Central memory CD8-positive, alpha-beta T cell (primary cell): Measurements from ENCODE around the gene ARHGEF11.

Experiments used
- ATAC-seq: fragments of 150-1000 bp; cut with Tn5 transposase; replicated peaks from 2 replicates; pipeline ENCODE4 v1.10.0; 2022; ENCODE audit warnings: mild to moderate bottlenecking, moderate FRiP score, moderate number of reproducible peaks; ENCODE audit not compliant: poor library complexity, severe bottlenecking; ENCODE audit errors: extremely low read depth
- DNase-seq, 2 donors: peaks; one replicate each; pipeline ENCODE4 v3.0.0; 2021; ENCODE audit warnings: low spot score in 2 of 2
- H3K27ac Mint-ChIP-seq: one replicate; pipeline ENCODE4 v1.8.0; 2022; ENCODE audit warnings: low read depth, mild to moderate bottlenecking, moderate library complexity, mixed read lengths
- H3K27me3 Mint-ChIP-seq: one replicate; pipeline ENCODE4 v1.8.0; 2022; ENCODE audit warnings: mixed read lengths
- H3K36me3 Mint-ChIP-seq: one replicate; pipeline ENCODE4 v1.8.0; 2022; ENCODE audit warnings: mild to moderate bottlenecking, moderate library complexity, mixed read lengths; ENCODE audit not compliant: insufficient read depth
- H3K4me1 Mint-ChIP-seq: one replicate; pipeline ENCODE4 v1.8.0; 2022; ENCODE audit warnings: mixed read lengths
- H3K4me3 Mint-ChIP-seq: one replicate; pipeline ENCODE4 v1.8.0; 2022; ENCODE audit warnings: mild to moderate bottlenecking, moderate library complexity, mixed read lengths
- H3K9me3 Mint-ChIP-seq: one replicate; pipeline ENCODE4 v1.8.0; 2022; ENCODE audit warnings: mixed read lengths

ARHGEF11 gene

DNA sequence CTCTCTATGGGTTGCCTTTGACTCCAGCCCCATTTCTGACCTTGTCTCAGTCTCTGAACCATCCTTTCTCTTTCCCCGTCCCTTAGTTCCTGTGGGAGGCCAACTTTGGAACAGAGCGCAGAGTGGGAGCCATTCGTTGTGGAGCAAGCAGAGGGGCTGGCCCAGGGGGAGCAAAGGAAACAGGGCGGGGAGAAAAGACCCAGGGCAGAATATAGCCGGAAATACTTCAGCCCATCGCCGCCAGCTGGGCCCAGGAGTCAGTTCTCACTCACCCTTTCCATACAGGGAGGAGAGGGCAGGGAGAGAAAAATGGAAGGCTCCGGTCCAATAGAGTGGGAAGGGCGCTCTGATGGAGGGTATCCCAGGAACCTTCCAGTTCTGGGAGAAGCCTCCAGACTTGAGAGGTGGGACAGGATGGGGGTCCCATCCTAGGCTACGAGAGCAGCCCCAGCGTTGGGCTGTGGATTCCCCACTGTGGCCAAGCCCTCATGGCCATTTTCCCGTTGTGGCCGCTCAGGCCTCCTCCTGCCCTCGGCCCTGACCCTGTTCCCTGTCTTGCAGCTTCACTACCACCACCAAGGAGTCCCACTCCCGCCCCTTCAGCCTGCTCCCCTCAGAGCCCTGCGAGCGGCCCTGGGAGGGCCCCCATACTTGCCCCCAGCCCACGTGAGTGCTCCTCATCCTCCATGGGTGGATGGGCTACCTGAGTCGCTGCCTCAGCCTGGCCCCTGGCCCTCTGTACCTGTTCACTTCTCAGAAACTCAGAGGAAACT is 141.2 kb downstream of the ARHGEF11 start:
- H3K4me3 Mint-ChIP-seq, result no peak overlapping the region
- no peak for ATAC-seq
- H3K27me3 Mint-ChIP-seq, result peaks cover 71% of the 10 kb centered on the region
- no peaks in the 10 kb centered on the region for H3K4me1 Mint-ChIP-seq
- no peak for DNase-seq
- no peaks in the 10 kb centered on the region for H3K9me3 Mint-ChIP-seq
- H3K27ac Mint-ChIP-seq, result no peak overlapping the region
- no peaks in the 10 kb centered on the region for H3K36me3 Mint-ChIP-seq

DNA sequence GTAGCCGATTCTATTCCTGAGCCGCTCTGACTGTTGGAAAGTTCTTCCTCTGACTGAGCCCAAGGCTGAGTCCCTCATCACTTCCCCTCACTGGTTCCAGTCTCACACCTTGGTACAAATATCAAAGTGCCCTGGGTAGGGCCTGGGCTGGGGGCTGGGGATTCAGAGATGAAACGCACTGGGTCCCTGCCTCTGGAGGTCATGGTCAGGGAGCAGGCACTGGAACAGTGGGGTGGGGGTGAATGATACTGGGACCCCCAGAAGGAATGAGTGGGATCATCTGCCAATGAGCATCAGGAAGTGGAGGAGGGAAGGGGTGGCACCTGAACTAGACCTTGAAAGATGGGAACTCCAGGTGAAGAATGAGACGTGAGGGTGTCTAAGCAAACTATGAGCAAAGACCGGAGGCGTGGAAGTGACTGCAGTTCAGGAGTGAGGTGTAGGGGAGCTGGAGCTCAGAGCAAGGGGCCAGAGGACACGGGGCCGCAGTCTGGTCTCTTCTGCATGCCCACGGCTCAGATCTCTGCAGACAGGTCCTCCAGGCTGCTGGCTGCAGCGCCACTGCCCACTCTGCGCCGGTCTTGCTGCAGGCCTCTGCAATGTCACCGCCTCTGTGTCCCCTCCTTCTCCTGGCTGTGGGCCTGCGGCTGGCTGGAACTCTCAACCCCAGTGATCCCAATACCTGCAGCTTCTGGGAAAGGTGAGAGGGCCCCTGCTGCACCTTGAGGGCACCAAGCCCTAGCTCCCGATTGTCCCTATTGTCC is 142.0 kb downstream of the ARHGEF11 start:
- H3K36me3 Mint-ChIP-seq, result no peaks in the 10 kb centered on the region
- H3K4me1 Mint-ChIP-seq, result peaks cover 2% of the 10 kb centered on the region
- DNase-seq (no peak), ATAC-seq (no peak)
- no peak overlapping the region for H3K4me3 Mint-ChIP-seq
- peaks cover 79% of the 10 kb centered on the region for H3K27me3 Mint-ChIP-seq
- H3K9me3 Mint-ChIP-seq, result no peaks in the 10 kb centered on the region
- no peak overlapping the region for H3K27ac Mint-ChIP-seq

DNA sequence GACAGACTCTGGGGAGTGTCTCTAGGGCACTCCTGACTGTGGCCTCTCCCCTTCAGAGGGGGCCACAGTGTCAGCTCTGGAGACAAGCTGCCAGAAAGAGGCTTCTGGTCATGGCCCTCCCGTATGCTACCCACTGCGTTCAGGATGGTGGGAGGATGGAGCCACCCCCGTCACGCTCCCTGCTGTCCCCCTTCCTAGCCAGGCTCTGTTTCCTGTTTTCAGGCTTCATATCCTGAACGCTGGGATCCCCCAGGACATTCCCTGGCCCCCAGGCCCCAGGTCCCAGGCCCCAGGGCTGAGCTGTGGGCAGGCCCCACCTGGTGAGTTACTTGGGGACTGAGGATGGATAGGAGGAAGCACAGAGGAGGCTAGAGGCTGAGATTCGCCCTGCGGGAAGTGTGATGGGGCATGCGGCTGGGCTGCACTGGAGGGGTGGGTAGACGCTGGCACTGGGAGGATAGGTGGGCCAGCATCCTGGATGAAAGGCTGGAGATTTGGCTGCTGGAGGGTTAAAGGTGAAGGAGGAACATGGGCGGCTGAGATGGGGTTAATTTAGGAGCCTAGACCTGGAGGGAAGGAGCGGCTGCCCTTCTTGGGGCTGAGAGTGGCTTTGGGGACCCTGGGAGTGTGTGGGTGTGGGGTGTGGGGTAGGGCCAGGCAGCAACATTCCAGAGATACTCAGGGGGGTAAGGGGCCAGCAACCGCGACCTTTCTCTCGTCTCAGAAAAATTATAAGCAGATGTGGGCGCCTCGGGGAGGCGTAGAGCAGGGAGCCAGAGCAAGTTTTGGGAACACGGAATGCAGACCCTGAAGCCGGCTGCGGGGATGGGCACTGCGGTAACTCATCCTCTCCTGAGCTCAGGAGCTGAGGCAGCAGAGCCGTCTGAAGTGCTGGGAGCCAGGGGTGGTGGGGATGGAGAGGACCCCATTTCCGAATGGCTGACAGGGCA is 143.3 kb downstream of the ARHGEF11 start:
- Mint-ChIP-seq H3K27ac (no peak overlapping the region), H3K27me3 (peaks cover 86% of the 10 kb centered on the region), H3K36me3 (no peaks in the 10 kb centered on the region), H3K4me1 (peaks cover 11% of the 10 kb centered on the region), H3K9me3 (no peaks in the 10 kb centered on the region), H3K4me3 (no peak overlapping the region)
- ATAC-seq, result no peak
- no peak for DNase-seq

DNA sequence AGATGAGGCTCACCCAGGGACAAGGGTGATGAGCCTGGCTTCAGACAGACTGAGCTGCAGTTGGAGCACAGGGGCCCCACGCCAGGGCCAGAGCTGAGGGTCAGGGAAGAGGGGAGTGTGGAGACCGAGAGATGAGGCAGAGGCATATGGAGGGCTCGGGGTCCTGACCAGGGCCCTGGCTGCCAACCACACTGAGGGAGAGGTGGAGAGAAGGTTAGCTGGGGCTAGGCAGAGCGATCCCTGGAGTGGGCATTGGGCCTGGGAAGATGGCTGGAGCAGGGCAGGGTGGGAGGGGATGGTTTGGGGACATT is 144.0 kb downstream of the ARHGEF11 start:
- Mint-ChIP-seq H3K4me3 (no peak overlapping the region), H3K27ac (no peak overlapping the region)

DNA sequence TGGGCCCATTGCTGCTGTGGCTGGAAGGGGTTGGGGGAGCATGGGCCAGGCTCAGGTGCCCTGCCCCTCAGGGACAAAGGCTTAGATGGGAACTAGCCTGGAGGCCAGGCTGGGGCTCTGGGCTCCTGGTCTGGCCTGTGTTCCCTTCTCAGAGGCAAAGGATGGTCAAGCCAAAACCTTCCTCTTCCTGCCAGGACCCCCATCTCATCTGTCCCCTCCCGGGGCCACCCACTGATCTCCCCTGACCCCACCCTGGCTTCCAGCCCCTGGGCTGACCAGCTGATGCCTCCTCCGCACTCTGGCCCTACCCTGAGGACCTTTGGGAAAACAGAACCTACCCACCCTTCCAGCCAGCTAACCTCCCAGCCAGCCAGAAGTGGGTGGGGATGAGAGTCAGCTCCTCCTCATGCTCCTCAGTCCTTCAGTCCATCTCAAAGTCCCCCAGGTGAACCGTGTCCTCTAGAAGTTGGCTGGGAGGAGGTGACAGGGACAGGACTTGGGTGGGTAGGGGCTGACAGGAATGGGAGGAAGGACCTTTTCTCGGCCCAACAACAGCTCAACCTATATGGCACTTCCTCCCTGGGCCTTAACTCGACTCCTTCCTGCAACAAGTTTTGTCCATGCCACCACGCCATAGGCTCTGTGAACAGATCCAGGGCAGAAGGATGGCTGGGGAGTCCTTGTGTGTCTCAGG is 144.5 kb downstream of the ARHGEF11 start:
- Mint-ChIP-seq H3K36me3 (no peaks in the 10 kb centered on the region), H3K27me3 (peaks cover 84% of the 10 kb centered on the region), H3K4me1 (peaks cover 14% of the 10 kb centered on the region), H3K9me3 (no peaks in the 10 kb centered on the region), H3K4me3 (no peak overlapping the region), H3K27ac (no peak overlapping the region)
- ATAC-seq, result no peak
- no peak for DNase-seq

More for the DNA sequence above, 144.0 kb downstream of the ARHGEF11 start:
- Mint-ChIP-seq H3K27me3 (peaks cover 86% of the 10 kb centered on the region), H3K36me3 (no peaks in the 10 kb centered on the region), H3K4me1 (peaks cover 14% of the 10 kb centered on the region), H3K9me3 (no peaks in the 10 kb centered on the region)
- no peak for DNase-seq
- ATAC-seq, result no peak

DNA sequence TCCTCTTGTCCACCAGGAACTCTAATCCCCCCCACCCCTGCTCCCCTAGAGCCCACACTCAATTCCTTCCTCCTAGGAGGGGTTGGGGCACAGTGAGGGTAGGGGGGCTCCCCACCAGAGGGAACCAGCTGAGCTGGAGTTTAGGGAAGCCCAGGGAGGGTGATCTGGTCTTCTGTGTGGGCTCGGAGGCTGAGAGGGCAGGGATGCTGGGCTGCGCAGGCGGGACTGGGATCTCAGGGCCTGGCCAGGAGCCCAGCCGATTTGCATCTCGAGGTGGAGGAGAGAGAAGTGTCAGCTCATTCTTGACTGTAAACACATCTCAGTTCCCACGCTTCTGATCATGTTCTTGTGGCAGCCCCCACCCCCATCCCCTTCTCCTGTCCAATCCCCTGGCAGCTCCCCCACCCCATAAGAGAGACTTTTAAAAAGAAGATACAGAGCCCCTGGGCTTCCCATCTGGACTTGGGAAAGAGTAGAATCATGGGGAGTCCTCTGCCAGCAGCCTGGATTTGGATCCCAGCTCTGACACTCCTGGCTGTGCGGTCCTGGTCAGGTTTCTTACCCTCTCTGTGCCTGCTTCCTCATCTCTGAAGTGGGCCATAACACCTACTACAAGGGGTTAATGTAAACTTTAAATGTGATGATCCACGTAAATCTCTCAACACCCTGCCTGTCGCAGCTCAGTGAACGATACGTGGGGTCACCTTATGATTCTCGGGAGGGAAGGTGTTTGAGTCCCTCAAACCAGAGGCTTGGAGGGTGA is 145.4 kb downstream of the ARHGEF11 start:
- no peak for DNase-seq
- H3K4me1 Mint-ChIP-seq, result peaks cover 14% of the 10 kb centered on the region
- no peaks in the 10 kb centered on the region for H3K36me3 Mint-ChIP-seq
- H3K9me3 Mint-ChIP-seq, result no peaks in the 10 kb centered on the region
- peaks cover 84% of the 10 kb centered on the region for H3K27me3 Mint-ChIP-seq
- no peak overlapping the region for H3K27ac Mint-ChIP-seq
- no peak for ATAC-seq
- H3K4me3 Mint-ChIP-seq, result no peak overlapping the region

DNA sequence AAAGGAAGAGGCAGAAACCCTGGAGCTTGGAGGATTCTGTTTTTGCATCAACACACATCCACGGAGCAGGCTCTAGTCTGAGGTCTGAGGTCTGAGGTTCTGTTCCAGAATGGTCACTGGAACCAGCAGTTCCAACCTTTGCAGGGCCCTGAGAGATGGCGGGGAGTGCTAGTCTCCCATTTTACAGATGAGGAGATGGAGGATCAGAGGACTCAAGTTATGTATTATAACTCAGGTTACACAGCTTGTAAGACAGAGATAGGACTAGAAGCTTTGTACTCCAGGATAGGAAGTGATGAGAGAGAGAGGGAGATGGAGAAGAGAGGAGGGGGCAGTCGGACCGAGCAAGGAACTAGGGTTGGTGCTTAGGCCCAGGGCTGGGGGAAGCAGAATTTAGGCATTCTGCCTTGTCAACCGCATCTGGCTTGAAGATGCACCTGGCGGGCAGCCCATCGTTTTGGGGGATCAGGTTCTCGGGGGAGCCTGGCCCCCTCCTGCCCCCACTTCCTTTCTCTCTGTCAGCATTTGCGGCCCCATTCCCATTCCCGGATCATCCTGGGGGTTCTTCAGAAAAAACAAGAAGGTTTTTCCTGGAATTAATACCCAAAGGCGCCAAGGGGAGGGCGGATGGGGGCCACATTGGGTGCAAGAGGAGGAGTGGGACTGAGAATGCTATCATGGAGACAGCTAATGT is 146.4 kb downstream of the ARHGEF11 start:
- Mint-ChIP-seq H3K4me1 (peaks cover 14% of the 10 kb centered on the region), H3K36me3 (no peaks in the 10 kb centered on the region), H3K9me3 (no peaks in the 10 kb centered on the region), H3K27ac (no peak overlapping the region), H3K27me3 (peaks cover 85% of the 10 kb centered on the region), H3K4me3 (no peak overlapping the region)
- DNase-seq (no peak), ATAC-seq (no peak)

DNA sequence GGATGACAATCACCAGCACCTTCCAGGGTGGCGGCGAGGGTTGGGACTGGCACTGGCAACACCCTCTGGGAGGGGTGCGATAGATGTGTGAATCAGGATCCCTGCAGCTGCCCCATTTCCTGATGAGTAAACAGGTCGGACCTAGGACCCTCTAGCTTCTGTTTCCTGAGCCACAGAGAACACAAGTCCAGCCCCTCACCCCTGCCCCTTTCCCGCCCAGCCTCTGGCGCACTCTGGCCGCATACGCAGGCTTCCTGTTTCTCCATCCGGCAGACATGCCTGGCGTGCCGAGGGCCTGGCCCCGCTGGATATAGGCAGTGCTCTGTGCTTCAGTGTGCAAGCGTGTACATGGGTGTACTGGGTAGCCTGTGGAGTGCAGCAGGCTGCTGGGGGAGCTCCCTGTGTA is 147.4 kb downstream of the ARHGEF11 start:
- peaks cover 14% of the 10 kb centered on the region for H3K4me1 Mint-ChIP-seq
- no peak overlapping the region for H3K4me3 Mint-ChIP-seq
- H3K36me3 Mint-ChIP-seq, result peaks cover 2% of the 10 kb centered on the region
- peaks cover 76% of the 10 kb centered on the region for H3K27me3 Mint-ChIP-seq
- DNase-seq, result no peak
- no peak for ATAC-seq
- H3K27ac Mint-ChIP-seq, result no peak overlapping the region
- no peaks in the 10 kb centered on the region for H3K9me3 Mint-ChIP-seq

DNA sequence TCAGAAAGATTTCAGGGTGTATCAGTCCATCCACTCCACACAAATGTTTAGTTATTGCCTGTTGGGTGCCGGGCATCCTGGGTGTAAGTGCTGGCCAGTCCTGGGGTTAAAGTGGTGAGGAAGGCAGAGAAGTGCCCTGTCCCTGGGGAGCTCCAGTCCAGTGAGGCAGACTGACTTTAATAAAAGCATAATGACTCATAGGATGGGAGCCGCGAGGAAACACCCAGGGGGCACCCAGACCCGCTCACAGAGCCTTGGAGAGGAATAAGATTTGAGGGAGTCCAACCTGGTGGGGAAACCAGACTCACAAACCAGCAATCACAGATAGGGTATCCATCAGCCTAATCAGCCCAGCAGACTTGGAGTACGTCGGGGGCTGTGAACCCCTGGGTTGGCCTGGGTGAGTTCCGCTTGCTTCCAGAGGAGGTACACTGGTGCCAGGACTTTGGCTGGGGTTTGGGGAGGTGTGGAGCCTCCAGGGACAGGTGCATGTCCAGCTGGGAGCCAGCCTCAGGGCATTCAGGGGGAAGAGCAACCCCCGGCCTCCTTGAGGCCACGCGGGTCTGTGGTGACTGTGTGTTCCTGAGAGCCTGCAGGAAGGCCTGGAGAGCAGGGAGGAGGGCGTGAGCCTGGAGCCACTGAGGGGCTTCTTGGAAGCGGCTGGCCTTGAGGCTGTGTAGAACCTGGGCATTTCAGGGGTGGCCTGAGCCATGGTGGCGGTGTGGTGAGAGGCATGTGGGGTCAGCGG is 148.3 kb downstream of the ARHGEF11 start:
- DNase-seq (no peak), ATAC-seq (no peak)
- Mint-ChIP-seq H3K9me3 (no peaks in the 10 kb centered on the region), H3K4me3 (no peak overlapping the region), H3K4me1 (peaks cover 14% of the 10 kb centered on the region), H3K27me3 (peaks cover 72% of the 10 kb centered on the region), H3K36me3 (peaks cover 2% of the 10 kb centered on the region), H3K27ac (no peak overlapping the region)

DNA sequence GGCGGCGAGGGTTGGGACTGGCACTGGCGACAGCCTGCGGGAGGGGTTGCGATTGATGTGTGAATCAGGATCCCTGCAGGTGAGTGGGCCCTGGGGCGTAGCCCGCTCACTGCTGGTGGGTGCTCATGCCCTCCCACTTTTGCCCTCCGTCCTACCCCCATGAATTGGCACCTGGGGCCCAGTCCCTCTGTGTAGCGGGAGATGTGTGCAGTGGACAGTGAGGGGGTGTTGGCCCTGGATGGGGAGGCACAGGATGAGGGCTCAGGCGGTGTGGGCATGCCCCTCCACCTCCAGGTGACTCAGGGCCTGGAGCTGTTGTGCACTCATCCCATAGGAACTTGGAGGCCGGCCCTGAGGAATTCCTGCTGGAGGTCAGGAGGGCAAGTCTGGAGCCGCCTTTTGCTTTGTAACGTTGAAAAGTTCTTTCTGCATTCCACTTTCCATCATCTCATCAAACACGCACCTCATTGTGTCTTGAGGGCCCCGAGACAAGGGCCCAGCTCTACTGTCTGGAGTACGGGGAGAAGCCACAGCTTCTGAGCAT is 149.0 kb downstream of the ARHGEF11 start:
- H3K27me3 Mint-ChIP-seq, result peaks cover 72% of the 10 kb centered on the region
- H3K9me3 Mint-ChIP-seq, result no peaks in the 10 kb centered on the region
- no peak overlapping the region for H3K27ac Mint-ChIP-seq
- peaks cover 14% of the 10 kb centered on the region for H3K4me1 Mint-ChIP-seq
- DNase-seq (no peak), ATAC-seq (no peak)
- H3K4me3 Mint-ChIP-seq, result no peak overlapping the region
- peaks cover 2% of the 10 kb centered on the region for H3K36me3 Mint-ChIP-seq
